HG03159 (cell line): Measurements from ENCODE around the gene U2AF1.
"Not testable (repeated sequence)": the region's sequence is repeated elsewhere in the genome, so short reads cannot be mapped to it uniquely, and the experiment has no call there.

Experiments used
- ATAC-seq: cut with Tn5 transposase; IDR thresholded peaks from one replicate; pipeline ENCODE4 v1.9.1; 2021; ENCODE audit warnings: mild to moderate bottlenecking, moderate library complexity; ENCODE audit not compliant: unreplicated experiment

U2AF1 gene

DNA sequence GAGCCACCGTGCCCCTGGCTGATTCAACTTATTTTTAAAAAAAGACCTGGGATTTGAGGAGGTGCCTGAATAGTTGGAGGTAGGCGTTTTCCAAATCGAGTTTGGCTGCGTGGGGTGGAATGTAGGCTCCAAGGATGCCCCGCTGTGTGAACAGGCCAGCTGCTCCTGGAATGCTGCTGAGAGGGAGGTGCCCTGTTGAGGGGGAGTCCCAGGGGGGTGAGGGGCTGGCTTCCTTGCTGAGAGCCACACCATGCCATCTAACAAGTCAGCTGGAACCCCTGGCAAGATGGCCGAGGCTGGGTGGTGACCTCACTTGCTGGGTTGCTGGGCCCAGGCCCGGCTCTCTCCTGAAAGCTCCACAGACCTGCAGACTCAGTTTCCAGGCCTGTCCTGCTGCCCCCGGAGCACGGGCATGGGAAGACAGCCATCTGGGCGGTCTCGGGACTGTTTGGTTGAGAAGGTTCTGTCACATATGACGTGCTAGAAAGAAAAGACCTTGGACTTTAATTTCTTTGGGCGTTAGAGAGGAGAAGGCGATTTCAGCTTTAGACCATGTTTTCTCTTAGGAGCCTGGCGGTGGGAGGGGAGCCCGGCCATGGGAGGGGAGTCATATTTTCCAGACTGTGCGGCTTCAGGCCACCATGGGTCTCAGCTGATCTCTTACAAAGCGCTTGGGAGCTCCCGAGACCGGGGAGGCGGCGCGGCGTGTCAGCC is 24.6 kb downstream of the U2AF1 start:
- ATAC-seq: not testable (repeated sequence)

DNA sequence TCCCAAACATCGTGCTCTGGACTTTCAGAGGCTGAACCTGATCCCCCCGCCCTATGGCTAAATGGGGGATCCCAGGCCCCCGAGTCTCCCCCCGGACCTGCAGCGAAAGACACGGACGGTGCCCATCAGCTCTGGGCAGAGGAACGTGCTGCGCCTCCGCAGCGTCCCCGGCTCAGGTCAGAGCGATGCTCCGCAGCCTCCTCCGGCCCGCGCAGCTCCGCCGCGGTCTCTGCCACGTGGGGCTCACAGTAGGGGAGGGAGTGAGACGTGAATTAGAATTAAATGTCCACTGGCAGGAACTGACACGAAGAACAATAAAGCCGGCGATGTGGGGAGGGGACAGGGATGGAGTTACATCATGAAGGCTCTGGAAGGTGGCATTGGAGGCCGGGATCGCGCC is 30.7 kb downstream of the U2AF1 start:
- not testable (repeated sequence) for ATAC-seq

DNA sequence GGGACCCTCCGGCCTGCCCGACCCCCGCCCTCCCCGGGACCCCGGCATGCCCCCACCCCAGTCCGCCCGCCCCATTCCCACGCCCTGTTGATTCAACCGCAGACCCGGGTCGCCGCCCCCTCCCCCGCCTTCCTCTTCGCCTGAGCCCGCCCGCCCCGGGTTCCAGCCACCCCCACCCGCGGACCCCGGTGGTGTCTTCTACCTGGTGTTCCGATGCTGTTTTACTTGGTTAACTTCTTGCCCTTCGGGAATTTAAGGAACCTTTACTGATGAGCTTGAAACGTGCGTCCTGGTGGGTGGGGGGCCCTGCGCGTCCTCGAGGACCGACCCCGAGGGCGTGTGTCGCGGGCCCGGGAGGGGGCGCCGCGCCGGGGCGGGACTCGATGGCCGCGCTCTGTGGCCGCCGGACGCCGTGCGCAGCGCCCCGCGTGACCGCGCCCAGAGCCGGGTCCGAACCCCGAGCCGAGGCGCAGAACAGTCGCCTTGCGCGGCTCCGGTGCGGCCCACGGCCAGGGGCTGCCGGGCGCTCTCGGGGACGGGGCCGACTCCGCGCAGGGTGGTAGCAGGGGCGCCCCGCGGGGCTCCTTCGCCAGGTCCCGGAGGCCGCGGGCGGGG is 31.2 kb downstream of the U2AF1 start:
- ATAC-seq: not testable (repeated sequence)

DNA sequence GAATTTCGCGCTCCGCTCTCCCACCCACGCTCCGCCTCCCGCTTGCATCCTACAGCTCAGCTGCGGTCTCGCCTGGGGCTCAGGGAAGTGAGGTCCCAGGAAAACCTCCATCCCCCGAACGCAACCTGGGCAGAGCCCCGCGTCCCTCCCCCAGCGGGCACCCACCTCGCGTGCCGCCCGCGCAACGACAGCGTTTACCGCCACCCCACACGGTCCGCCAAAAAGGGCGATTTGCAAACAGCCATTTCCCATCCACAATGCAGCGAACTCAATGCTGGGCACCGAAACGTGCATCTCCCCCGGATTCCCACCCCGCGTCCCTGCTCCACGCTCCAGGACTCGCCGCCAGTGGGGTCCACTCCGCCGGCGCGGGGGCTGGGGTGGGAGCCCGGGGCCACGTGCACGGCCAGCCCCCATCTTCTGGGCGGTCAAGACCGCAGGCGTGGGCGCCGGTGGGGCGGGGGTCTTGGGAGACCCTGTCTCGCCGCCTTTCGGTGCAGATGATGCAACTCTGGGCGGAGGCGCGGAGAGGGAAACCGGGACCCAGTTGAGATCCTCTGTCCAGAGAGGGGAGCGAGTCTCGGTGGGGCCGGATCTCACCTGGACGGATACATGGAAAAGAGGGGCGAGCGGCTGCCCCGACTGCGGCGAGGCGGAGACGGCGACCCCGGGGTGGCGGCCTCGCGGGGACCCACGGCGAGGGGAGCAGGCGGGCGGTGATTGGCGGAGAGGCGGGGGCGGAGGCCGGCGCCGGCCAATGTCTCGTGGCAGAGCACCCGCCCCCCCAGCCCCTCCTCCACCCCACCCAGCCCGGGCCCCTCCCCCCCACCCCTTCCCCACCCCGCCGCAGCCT is 32.0 kb downstream of the U2AF1 start, which contains the start of gene CBS:
TSS of gene CBS (minus strand) at position 666 of the 853 bp plus-strand sequence. CDS start 3,642 bp downstream, outside the sequence.
- not testable (repeated sequence) for ATAC-seq

DNA sequence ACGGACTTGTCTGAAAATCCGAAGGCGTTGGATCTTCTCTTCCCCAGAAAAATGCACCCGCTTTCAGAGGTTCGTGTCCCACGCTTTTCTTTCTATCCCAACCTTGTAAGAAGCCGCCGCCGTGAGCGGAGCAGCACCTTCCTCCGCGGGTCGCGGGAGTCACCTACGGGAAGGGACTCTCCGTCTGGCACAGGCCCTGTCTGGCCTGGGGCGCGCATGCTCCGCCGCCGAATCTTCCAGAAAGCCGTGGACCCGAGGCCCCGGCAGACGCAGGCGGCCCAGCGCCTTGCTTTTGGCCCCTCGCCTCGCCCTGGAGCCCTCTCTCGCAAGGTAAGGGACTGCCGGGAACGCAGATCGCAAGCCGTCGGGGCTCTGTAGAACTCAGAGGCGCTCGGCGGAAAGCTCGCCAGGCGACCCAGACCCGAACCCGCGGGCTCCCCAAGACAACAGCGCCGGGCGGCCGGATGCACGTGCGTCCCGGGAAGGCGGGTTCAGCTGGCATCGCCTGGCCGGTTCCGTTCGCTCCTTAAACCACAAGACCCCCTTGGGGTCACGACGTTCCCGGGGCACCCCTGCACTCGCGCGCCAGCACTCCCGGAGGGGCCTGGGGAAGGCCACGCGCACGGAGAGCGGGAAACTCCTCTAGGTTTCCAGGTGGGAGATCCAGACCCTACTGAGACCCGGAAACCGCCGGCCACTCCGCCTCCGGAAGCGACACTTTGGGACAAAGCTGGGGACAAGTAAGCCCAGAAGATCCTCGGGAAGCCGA is 32.8 kb downstream of the U2AF1 start:
- not testable (repeated sequence) for ATAC-seq

DNA sequence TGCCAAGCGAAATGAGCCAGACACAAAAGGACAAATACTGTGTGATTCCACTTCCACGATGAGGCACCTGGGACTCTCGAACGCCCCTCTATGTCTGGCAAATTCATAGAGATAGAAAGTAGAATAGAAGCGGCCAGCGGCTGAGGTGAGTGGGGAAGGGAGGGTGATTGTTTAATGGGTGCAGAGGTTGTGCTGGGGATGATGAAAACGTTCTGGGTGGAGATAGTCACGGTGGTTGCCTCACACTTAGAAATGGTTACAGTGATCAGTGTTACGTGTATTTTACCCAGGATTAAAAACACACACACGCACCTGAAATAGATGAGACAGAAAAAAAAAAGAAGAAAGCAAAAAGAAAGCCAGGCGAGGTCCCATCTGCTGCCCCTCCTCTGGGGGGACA is 34.6 kb downstream of the U2AF1 start:
- not testable (repeated sequence) for ATAC-seq

DNA sequence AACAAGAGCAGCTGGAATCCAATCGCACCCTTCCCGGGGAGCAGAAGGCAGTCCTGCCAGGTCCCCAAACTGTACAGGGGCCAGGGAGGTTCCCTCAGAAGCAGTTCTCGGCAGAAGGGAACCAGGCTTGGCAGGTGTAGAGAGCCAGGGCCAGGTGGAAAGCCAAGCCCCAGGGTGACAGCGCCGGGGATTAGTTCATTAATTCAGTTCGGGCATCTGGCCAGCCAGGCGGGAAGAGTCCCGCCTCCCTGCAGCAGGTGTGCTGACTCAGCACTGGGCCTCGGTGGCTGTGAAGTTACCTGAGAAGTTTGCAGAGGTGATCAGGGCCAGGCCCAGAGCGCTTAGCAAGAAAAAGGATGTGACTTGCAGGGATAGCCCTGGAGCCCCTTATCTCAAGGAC is 37.7 kb downstream of the U2AF1 start:
- ATAC-seq: not testable (repeated sequence)

DNA sequence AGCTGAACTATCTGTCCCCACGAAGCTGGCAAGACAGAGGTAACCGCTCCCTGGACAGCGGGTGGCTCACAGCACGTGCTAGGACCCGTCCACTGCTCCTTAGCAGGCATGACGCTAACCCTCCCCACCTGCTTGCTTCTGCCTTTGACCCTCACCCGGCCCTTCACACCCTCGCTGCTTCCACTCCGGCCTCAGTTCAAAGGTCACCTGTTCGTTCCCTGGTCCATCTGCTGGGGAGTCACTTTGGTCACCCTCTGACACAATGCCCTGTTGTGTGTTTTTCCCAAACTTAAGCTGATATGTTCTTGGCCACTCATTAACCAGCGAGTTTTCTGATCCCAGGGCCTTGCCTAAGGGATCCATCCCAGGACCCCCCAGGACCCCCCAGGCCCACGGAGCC is 39.3 kb downstream of the U2AF1 start:
- not testable (repeated sequence) for ATAC-seq

DNA sequence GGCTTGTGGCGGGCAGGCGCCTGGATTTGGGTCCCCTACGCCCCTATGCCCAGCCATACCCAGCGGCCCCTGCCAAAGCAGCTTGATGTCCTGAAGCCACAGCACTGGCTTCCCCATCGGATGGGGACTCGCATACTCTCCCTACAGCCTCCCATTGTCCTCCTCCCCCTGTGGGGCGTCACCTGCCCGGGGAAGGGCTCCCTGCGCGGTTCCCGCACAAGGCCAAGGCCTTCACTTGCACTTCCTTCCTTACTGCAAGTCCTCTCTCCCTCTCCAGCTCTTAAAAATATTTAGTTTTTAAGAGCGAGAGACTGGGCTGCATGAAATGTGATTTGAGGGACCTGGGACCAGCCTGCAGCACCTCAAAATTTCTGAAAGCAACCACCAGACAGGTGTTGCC is 40.7 kb downstream of the U2AF1 start:
- not testable (repeated sequence) for ATAC-seq

DNA sequence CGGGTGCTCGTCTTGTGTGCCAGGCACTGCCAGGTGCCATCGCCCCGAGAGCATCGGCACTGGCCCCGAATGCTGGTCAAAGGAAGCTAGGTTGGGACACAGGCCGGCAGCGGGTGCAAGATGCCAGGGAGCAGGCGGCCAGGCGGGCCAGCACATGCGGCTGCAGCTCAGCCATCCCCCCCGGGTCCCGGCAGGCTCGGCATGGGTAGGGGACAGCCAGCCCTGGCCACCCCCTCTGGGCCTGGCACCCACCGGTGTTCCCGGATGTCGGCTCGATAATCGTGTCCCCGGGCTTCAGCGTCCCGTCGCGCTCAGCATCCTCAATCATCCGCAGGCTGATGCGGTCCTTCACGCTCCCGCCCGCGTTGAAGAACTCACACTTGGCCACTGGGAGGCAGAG is 41.4 kb downstream of the U2AF1 start:
- ATAC-seq: not testable (repeated sequence)

DNA sequence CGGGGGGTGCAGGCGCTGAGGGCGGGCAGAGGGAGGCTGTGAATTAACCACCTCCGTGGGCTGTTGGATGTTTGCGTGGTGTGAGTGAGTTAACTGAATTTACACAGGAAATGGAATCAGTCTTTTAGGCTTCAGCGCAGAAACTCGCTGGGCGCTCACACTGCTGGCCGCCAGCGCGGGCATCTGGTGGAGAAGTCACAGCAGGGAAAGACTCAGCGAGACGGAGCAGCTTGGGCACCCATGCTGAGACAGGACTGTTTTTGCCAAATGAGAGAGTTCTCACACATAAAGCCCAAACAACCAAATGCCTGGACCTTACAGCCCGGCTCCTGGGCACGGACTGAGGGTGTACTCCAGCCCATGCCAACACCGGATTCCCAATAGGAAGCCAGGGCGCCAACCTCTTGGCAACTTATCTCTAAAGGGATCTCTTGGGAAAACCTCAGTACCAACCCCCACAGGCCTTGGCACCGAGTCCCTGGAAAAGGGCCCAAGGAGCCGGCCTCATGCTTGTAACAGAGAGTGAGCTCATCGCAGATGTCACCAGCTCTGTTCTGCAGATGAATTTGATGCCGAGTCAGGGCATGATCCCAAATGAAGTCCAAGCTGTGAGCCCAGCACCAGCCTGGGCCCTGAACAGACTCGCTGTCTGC is 43.0 kb downstream of the U2AF1 start:
- ATAC-seq: not testable (repeated sequence)

DNA sequence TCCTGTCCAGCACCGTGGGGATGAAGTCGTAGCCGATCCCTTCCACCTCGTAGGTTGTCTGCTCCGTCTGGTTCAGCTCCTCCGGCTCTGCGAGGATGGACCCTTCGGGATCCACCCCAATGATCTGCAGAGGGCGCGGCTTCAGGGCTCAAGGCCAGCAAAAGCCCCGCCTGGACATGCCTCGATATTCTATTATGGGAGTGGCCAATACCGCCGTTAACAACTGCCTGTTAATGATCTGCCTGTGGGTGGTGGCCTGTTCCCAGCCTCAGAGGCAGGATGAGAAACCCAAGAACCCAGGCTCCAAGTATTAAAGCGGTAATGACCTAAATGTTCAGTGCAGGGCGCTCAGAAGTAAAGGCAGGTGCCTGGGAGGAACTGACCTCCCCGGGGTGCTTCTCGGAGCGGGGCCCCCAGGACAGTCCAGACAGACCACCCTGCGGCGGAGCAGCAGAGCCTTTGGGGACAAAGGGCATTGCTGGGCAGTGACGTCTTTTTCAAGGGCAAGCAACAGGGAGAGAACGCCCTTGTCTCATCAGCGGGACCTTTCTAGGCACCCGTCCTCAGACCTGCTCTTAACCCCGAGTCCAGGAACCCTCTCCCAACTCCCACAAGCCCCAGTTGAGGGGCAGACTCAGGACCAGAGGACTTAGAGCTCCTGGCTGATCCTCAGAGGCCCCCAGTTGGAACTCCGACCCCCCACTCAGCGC is 44.3 kb downstream of the U2AF1 start:
- not testable (repeated sequence) for ATAC-seq

DNA sequence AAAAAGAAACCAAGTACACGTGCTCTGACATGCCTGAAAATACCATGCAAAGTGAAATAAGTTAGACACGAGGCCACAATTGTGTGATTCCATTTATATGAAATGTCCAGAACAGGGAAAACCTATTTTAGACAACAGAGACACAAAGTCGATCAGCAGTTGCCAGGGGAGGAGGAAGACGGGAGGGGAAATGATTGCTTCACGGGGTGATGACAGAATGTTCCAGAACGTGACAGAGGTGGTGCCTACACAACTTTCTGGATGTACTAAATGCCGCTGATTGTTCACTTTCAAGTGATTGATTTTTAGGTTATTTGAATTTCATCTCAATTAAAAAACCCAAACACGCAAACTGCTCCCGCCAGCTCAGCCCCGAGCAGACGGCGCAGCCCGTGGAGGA is 54.3 kb downstream of the U2AF1 start:
- not testable (repeated sequence) for ATAC-seq

DNA sequence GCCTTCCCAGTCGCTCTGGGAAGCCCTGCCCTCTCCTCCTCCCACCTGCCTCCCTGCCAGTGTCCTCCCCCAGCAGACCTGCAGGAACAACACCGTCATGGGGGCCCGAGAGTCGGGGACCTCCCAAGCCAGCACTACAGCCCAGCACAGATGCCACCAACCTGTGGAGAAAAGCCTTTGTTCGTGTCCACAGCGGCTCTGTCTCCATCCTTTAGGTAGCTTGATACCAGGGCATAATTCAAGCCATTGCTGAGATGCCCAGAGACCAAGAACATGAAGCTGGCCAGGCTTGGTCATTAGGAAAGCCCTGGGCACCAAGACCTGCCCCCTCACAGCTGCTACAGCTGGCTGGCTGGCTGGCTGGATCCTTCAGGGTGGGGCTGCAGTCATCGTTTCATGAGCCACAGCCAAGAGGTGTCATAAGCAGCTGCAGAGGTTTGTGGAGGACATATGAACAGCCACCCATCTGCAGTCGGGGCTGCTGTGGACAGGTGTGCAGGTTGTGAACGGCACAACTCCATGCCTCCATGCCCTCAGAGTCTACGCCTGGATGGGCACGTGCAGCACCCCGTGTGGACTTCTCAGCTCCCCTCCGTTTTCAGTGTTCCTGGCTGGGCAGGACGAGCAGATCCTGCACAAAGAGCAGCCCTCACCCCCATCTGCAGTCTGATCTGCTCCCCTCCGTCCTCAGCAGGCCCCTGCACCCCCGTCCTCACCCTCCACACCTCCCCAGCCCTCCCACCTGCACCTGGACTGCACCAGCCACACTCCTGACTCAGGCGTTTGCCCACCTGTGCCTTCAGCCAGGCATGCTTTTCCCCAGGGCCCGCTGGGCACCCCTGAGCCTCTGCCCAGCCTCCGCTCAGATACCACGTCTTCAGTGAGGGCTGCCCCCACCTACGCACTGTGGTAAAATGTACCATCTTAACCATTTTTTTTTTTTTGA is 61.2 kb downstream of the U2AF1 start:
- ATAC-seq: not testable (repeated sequence)

DNA sequence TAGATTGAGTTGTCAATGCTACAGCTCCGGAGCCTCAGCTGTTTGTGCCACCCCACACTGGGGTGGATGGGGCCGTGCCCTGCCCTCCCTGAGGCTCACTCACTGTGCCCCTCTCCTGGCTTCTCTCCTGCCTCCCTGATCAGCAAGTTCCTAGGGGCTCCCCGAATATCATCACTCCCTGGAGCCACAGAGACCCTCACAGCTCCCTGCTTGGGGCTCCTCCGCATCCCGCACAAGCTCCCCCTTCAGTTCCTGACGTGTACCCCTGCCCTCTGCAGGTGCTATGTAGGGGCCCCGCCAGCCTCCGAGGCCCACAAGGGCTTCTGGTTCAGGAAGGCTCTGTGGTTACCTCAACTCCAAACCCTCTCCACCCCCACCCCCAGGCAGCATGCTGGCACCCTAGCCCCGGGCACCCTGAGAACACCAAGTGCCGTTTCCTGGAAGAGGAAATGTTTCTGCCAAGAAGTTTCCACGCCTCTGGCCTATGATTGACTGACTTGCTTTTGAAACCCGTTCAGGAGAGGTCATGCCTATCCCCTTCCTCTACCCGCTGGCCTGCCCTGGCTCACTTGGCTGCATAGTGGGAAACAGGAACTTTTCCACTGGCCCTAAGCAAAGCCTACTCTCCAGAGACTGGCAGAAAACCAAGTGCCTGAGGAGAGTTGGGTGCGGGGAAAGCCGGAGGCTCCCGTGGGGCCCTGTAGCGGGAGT is 62.0 kb downstream of the U2AF1 start:
- not testable (repeated sequence) for ATAC-seq

DNA sequence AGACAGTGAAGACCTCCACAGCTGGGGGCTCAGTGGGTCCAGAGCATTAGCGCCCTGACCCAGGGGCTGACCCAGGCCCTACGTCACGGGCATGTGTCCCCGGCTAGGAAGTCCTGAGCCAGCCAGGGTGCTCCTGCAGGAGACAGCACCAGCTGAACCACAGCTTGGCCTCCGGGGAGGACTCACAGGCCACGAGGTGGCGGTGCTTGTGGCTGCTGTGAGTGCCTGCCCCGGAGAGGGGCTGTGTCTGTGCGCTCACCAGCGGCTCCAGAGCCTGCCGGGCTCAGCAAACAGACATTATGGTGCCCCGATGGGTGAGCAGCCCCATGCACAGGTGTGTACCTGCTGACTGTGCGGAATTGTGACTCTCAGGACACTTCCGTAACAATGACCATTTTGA is 62.8 kb downstream of the U2AF1 start:
- not testable (repeated sequence) for ATAC-seq

DNA sequence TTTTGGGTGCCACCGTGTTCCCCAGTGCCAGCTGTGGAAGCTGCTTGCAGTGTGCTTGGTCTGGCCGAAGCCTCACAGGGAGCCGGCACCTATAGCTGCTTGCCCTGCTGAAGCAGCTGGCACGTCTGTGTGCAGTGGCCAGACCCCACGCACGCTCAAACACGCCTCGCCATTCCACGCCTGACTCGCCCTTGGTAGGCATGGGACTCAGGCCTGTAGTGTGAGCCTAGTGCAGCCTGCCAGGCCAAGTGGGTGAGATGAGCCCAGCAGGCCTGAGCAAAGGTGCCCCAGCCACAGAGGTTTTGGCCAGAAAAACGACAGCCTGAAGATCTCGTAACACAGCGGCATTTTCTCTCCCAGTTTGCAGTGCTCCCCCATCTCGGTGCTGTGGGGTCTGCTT is 64.1 kb downstream of the U2AF1 start:
- ATAC-seq: not testable (repeated sequence)
